Psoas muscle (tissue), 8 donors: ENCODE data around the gene STAG1. TPM values are rescaled to one million over a fixed set of nuclear protein-coding genes. Genes with fewer than 3 reads are reported as not detected.
"Not testable (repeated sequence)": the region's sequence is repeated elsewhere in the genome, so short reads cannot be mapped to it uniquely, and the experiment has no call there.

Experiments used
- ATAC-seq, 4 donors: fragments of 200-7000 bp; cut with Tn5 transposase; one replicate each; pipeline ENCODE4 v1.9.1; 2020; ENCODE audit warnings: moderate library complexity in 3 of 4, mild to moderate bottlenecking in 2 of 4
- DNase-seq, 2 donors: peaks; one replicate each; pipeline ENCODE4 v3.0.0-alpha.2; 2020
- H3K27ac ChIP-seq: fragments of 200-600 bp; one replicate; pipeline ENCODE4 v1.8.0; 2022
- H3K27me3 ChIP-seq, 3 donors: fragments of 200-600 bp in 1 of 3; one replicate each; pipeline versions ENCODE4 v1.6.1 to v1.8.0; 2013 to 2022; ENCODE audit warnings: low read length in 2 of 3, mild to moderate bottlenecking in 2 of 3, moderate library complexity in 1 of 3; ENCODE audit not compliant: insufficient read depth in 3 of 3
- H3K36me3 ChIP-seq, 2 donors: fragments of 200-600 bp in 1 of 2; one replicate each; pipeline versions ENCODE4 v1.6.1 to v1.8.0; 2013 to 2022; ENCODE audit warnings: low read depth in 1 of 2, mild to moderate bottlenecking in 1 of 2, moderate library complexity in 1 of 2; ENCODE audit not compliant: insufficient read depth in 1 of 2
- H3K4me1 ChIP-seq: fragments of 200-600 bp; one replicate; pipeline ENCODE4 v1.8.0; 2022
- H3K4me3 ChIP-seq: fragments of 200-600 bp; one replicate; pipeline ENCODE4 v1.8.0; 2022; ENCODE audit warnings: mild to moderate bottlenecking
- H3K9me3 ChIP-seq: fragments of 200-600 bp; one replicate; pipeline ENCODE4 v1.8.0; 2022
- CTCF ChIP-seq: fragments of 200-600 bp; IDR thresholded peaks from one replicate; pipeline ENCODE4 v1.8.0; 2022; ENCODE audit warnings: antibody characterized with exemption
- WGBS, 3 donors: extraction: QIAGEN DNeasy Blood & Tissue Kit; methylation state at CpG; one replicate each; pipeline versions ENCODE4 v1.1.6 to v1.1.7; 2013; 5-methylcytosine and 5-hydroxymethylcytosine counted together
- intact Hi-C, 2 donors: fragments of 100-400 bp; cut with DNase I; formaldehyde crosslinking; loops; one replicate each; pipeline versions ENCODE4 v1.11.0 to v1.14.2; 2022
- polyA plus RNA-seq, 3 donors: library from polyadenylated mRNA; stranded (reverse); fragments of 200-250 nt; gene quantifications; one replicate each; pipeline ENCODE4 v1.2.3, GENCODE V29; 2013
- total RNA-seq, 4 donors: library from RNA; stranded (reverse); fragmentation: NEBNext Ultra II Directional in 2 of 4; extraction: Animal tissue kit (Norgen Biotek cat#: 25700) in 2 of 4; gene quantifications; one replicate each; pipeline versions ENCODE4 v1.2.1 to v1.2.4, GENCODE V29; 2021 to 2023
- donor health status: healthy with polysubstance abuse.
- donor health status: DM: no; HTN: no; CAD: no; lungs with moderate emphysema.
- donor health status: Bipolar disorder and iron deficiency.
- donor health status: healthy.
- donor health status: DM: yes; HTN: yes; CAD: no.
- donor health status: DM: no; HTN: no; CAD: no.
- donor health status: DM: no; HTN: no; CAD: no.
- donor health status: DM: yes; HTN: yes; CAD: no.

The STAG1 gene
- total and polyA plus RNA-seq, 7 donors = 8.8 to 27.7 (median 19.7) TPM

- Histone ChIP-seq H3K36me3 (peaks cover 0 to 60% of the 10 kb centered on the region in 2 donors), H3K4me3 (no peak overlapping the region), H3K27me3 (no peaks in the 10 kb centered on the region), H3K27ac (peak overlapping the region; percentile 50), H3K4me1 (peaks cover 12% of the 10 kb centered on the region), H3K9me3 (no peaks in the 10 kb centered on the region)
- 43 to 59% (median 45%) methylated on average over 5 of the region's 5 CpGs for WGBS, 3 donors
- ATAC-seq (peak; percentile 92 to 96 (median 94)), DNase-seq (peak; percentile 90 to 92)
- intact Hi-C loops = no loop called here
- no peak for TF ChIP-seq CTCF
Measured at GRCh38 chr3:136343873-136344555, 408.2 kb downstream of the STAG1 start.

- intact Hi-C loops = no loop called here
- Histone ChIP-seq H3K9me3 (no peaks in the 10 kb centered on the region), H3K36me3 (peaks cover 0 to 60% of the 10 kb centered on the region in 2 donors), H3K27me3 (no peaks in the 10 kb centered on the region), H3K4me1 (peaks cover 12% of the 10 kb centered on the region), H3K4me3 (no peak overlapping the region), H3K27ac (peak overlapping the region; percentile 50)
- TF ChIP-seq CTCF = no peak
- WGBS, 3 donors = 76 to 86% (median 81%) methylated on average over 2 of the region's 2 CpGs
- ATAC-seq (peak in 1 of 4 donors; percentile 16), DNase-seq (no peak)
Measured at GRCh38 chr3:136343446-136343845, 408.7 kb downstream of the STAG1 start.

- intact Hi-C loops = no loop called here
- no peak for TF ChIP-seq CTCF
- no peaks in the 10 kb centered on the region for H3K9me3 ChIP-seq
- no peak for DNase-seq
- no peak overlapping the region for H3K4me3 ChIP-seq
- H3K4me1 ChIP-seq = no peaks in the 10 kb centered on the region
- no peaks in the 10 kb centered on the region for H3K27me3 ChIP-seq
- 68 to 83% (median 70%) methylated on average over 4 of the region's 4 CpGs for WGBS, 3 donors
- no peak for ATAC-seq
- no peak overlapping the region for H3K27ac ChIP-seq
- peaks cover 2 to 81% of the 10 kb centered on the region in 2 donors for H3K36me3 ChIP-seq
Measured at GRCh38 chr3:136336329-136337100, 415.7 kb downstream of the STAG1 start.

- 96 to 100% (median 99%) methylated on average over 5 to 6 of the region's 6 CpGs for WGBS, 3 donors
- H3K27ac ChIP-seq, H3K4me3 ChIP-seq, H3K27me3 ChIP-seq, ATAC-seq, DNase-seq, intact Hi-C loops, H3K4me1 ChIP-seq, H3K9me3 ChIP-seq: not testable (repeated sequence)
- H3K36me3 ChIP-seq = peaks cover 2 to 72% of the 10 kb centered on the region in 2 donors
Measured at GRCh38 chr3:136334726-136335125, 417.5 kb downstream of the STAG1 start.

GRCh38 chr3:136334209-136334608 is 418.0 kb downstream of the STAG1 start:
- no peak for TF ChIP-seq CTCF
- H3K4me1 ChIP-seq = no peaks in the 10 kb centered on the region
- H3K4me3 ChIP-seq = no peak overlapping the region
- H3K36me3 ChIP-seq = peaks cover 2 to 70% of the 10 kb centered on the region in 2 donors
- H3K27me3 ChIP-seq = no peaks in the 10 kb centered on the region
- DNase-seq = no peak
- no peaks in the 10 kb centered on the region for H3K9me3 ChIP-seq
- intact Hi-C loops = no loop called here
- no peak for ATAC-seq
- H3K27ac ChIP-seq = no peak overlapping the region
